ENCODE measurements around the gene KLK2.

KLK2 gene

GRCh38 chr19:50924586-50924985, 51.3 kb downstream of the KLK2 start:
- DNase-seq (ENCODE audit: low spot score): no peak

GRCh38 chr19:50925734-50926133, 52.5 kb downstream of the KLK2 start:
- no peak for DNase-seq (ENCODE audit: low spot score)

DNA sequence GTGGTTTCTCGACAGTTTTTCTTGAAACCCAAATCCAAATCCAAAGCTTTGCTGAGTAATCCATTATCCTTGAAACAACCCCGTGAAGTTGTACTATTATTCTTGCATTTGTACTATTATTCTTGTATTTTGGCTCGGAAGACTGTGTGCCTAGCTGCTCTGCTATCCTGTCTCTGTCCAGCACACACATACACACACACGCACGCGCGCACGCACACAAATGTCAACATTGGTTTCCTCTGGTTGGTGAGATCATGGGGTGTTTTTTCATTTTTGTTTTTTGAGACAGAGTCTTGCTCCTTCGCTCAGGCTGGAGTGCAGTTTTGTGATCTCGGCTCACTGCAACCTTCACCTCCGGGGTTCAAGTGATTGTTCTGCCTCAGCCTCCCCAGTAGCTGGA, 52.9 kb downstream of the KLK2 start:
- no peak for DNase-seq (ENCODE audit: low spot score)

DNA sequence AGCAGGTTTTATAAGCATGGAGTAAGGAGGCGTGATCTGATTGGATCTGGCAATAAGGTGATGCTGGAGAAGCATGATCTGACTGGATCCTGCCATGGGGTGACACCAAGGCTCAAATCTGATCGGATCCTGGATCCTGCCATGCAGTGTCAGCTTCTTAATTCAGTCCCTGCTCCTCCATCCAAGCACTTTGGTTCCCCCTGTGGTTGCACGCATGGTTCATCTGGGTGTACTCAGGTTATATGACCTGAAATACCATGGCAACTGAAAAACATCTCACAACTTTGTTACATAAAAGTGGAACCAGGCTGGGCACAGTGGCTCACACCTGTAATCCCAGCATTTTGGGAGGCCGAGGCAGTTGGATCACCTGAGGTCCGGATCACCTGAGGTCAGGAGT, 55.6 kb downstream of the KLK2 start:
- DNase-seq (ENCODE audit: low spot score): no peak
